WTC11 (cell line): ENCODE data around the gene EYS.

Experiments
- TF ChIP-seq, protein P1 (sequence below): fragments of 200-600 bp; IDR thresholded peaks from 2 replicates; pipeline ENCODE4 v1.8.0; 2022; ENCODE audit warnings: antibody characterized with exemption
- TF ChIP-seq, protein P2 (sequence below): sonication (generic); formaldehyde crosslinking; conservative IDR thresholded peaks from 2 replicates; pipeline ENCODE4 v1.8.1; 2023; ENCODE audit warnings: mild to moderate bottlenecking, low read depth, missing genetic modification reagents, moderate library complexity
- TF ChIP-seq, protein P3 (sequence below): sonication (generic); formaldehyde crosslinking; IDR thresholded peaks from 2 replicates; pipeline ENCODE4 v1.8.1; 2022; ENCODE audit warnings: low read depth, mild to moderate bottlenecking, moderate library complexity, missing genetic modification reagents, borderline replicate concordance

DNA sequence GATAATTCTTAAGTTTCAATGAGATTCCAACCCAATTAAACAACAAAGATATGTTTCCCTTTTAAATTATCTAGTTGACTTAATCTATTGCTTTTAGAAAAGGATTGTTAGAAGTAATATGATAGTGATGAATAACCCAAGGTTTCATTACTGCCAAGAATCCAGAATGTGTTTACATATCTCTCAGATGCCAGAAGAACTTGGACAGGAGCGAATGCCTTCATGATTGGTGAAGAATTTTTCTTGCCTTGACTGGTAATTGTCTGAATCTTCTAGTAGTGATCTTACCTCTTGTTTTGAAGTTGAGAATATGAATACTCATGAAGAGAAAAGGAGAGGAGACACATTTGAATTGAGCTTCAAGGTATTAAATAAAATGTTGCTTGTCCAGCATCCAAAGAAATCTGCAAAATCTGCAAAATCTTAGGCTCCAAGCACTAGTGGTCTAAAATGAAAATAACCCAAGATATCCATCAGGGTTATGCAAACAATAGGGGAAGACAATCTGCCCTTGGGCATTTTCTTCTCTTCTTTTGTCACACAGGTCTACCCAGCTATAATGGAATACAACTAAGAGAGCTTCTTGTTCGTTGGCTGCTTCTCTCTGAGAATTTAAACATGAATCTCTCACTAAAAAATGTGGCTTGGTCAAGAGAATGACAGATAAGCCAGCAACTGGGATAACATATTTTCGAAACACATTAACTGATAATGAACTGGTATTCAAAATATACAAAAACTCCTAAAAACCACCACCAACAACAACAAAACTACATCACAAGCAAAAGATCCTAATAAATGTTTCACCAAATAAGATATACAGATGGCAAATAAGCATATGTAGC lies 928.9 kb downstream of the EYS start:
- TF ChIP-seq, protein P1, sequence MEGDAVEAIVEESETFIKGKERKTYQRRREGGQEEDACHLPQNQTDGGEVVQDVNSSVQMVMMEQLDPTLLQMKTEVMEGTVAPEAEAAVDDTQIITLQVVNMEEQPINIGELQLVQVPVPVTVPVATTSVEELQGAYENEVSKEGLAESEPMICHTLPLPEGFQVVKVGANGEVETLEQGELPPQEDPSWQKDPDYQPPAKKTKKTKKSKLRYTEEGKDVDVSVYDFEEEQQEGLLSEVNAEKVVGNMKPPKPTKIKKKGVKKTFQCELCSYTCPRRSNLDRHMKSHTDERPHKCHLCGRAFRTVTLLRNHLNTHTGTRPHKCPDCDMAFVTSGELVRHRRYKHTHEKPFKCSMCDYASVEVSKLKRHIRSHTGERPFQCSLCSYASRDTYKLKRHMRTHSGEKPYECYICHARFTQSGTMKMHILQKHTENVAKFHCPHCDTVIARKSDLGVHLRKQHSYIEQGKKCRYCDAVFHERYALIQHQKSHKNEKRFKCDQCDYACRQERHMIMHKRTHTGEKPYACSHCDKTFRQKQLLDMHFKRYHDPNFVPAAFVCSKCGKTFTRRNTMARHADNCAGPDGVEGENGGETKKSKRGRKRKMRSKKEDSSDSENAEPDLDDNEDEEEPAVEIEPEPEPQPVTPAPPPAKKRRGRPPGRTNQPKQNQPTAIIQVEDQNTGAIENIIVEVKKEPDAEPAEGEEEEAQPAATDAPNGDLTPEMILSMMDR = no peak
- TF ChIP-seq, protein P2, sequence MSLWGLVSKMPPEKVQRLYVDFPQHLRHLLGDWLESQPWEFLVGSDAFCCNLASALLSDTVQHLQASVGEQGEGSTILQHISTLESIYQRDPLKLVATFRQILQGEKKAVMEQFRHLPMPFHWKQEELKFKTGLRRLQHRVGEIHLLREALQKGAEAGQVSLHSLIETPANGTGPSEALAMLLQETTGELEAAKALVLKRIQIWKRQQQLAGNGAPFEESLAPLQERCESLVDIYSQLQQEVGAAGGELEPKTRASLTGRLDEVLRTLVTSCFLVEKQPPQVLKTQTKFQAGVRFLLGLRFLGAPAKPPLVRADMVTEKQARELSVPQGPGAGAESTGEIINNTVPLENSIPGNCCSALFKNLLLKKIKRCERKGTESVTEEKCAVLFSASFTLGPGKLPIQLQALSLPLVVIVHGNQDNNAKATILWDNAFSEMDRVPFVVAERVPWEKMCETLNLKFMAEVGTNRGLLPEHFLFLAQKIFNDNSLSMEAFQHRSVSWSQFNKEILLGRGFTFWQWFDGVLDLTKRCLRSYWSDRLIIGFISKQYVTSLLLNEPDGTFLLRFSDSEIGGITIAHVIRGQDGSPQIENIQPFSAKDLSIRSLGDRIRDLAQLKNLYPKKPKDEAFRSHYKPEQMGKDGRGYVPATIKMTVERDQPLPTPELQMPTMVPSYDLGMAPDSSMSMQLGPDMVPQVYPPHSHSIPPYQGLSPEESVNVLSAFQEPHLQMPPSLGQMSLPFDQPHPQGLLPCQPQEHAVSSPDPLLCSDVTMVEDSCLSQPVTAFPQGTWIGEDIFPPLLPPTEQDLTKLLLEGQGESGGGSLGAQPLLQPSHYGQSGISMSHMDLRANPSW = no peak
- TF ChIP-seq, protein P3, sequence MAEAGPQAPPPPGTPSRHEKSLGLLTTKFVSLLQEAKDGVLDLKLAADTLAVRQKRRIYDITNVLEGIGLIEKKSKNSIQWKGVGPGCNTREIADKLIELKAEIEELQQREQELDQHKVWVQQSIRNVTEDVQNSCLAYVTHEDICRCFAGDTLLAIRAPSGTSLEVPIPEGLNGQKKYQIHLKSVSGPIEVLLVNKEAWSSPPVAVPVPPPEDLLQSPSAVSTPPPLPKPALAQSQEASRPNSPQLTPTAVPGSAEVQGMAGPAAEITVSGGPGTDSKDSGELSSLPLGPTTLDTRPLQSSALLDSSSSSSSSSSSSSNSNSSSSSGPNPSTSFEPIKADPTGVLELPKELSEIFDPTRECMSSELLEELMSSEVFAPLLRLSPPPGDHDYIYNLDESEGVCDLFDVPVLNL (CRISPR knock-in tag) = no peak
